OCI-LY1 (cell line): Measurements from ENCODE around the gene LYZL2.

Source experiments
- H2AFZ ChIP-seq: fragments of 200-600 bp; sonication (generic), shearing (Covaris generic); 2 replicates; pipeline ENCODE4 v1.6.0; 2014; ENCODE audit warnings: antibody characterized with exemption, mild to moderate bottlenecking, low read length
- H3F3A ChIP-seq: fragments of 200-600 bp; sonication (generic), shearing (Covaris generic); 2 replicates; pipeline ENCODE4 v1.6.0; 2014; ENCODE audit warnings: mild to moderate bottlenecking, antibody characterized with exemption, low read length, moderate library complexity; ENCODE audit not compliant: insufficient read depth
- H3K27ac ChIP-seq: fragments of 200-600 bp; sonication (generic); 2 replicates; pipeline ENCODE4 v1.5.1; 2014; ENCODE audit warnings: low read length, mixed run types, mild to moderate bottlenecking, low read depth; ENCODE audit not compliant: poor library complexity, severe bottlenecking
- H3K27me3 ChIP-seq: fragments of 200-600 bp; sonication (generic); 2 replicates; pipeline ENCODE4 v1.6.0; 2014; ENCODE audit warnings: antibody characterized with exemption, mild to moderate bottlenecking, low read length, moderate library complexity; ENCODE audit not compliant: insufficient read depth
- H3K36me3 ChIP-seq: fragments of 200-600 bp; sonication (generic); 2 replicates; pipeline ENCODE4 v1.6.1; 2014; ENCODE audit warnings: mild to moderate bottlenecking, antibody characterized with exemption, low read length, moderate library complexity, mixed read lengths; ENCODE audit not compliant: insufficient read depth
- H3K4me1 ChIP-seq: fragments of 200-600 bp; sonication (generic); 2 replicates; pipeline ENCODE4 v1.5.1; 2014; ENCODE audit warnings: mild to moderate bottlenecking, low read length, moderate library complexity; ENCODE audit not compliant: insufficient read depth, severe bottlenecking
- H3K4me2 ChIP-seq: fragments of 200-600 bp; sonication (generic), shearing (Covaris generic); 2 replicates; pipeline ENCODE4 v1.6.1; 2014; ENCODE audit warnings: low read length
- H3K4me3 ChIP-seq: fragments of 200-600 bp; sonication (generic); 2 replicates; pipeline ENCODE4 v1.5.1; 2014; ENCODE audit warnings: low read length, low read depth, mild to moderate bottlenecking, mixed read lengths; ENCODE audit not compliant: poor library complexity, severe bottlenecking
- H3K79me2 ChIP-seq: fragments of 200-600 bp; shearing (Covaris generic); 2 replicates; pipeline ENCODE4 v1.6.1; 2016; ENCODE audit warnings: mixed run types, low read length, mixed read lengths; ENCODE audit not compliant: insufficient read depth
- H3K9ac ChIP-seq: fragments of 200-600 bp; sonication (generic), shearing (Covaris generic); 2 replicates; pipeline ENCODE4 v1.6.1; 2014; ENCODE audit warnings: mild to moderate bottlenecking, low read length, mixed read lengths
- H3K9me2 ChIP-seq: fragments of 200-600 bp; sonication (generic), shearing (Covaris generic); 2 replicates; pipeline ENCODE4 v1.6.1; 2014; ENCODE audit warnings: low read depth, mild to moderate bottlenecking, low read length, mixed read lengths
- H3K9me3 ChIP-seq: fragments of 200-600 bp; shearing (Covaris generic); 2 replicates; pipeline ENCODE4 v1.6.1; 2014; ENCODE audit warnings: low read length, mixed read lengths
- H4K20me1 ChIP-seq: fragments of 200-600 bp; sonication (generic), shearing (Covaris generic); 2 replicates; pipeline ENCODE4 v1.6.0; 2016; ENCODE audit warnings: mild to moderate bottlenecking, low read length; ENCODE audit not compliant: insufficient read depth
- EZH2 ChIP-seq: fragments of 200-600 bp; sonication (generic), shearing (Covaris generic); IDR thresholded peaks from 2 replicates; pipeline ENCODE4 v1.8.0; 2017; ENCODE audit warnings: borderline replicate concordance, mixed run types, mild to moderate bottlenecking, antibody characterized with exemption, low read length, moderate library complexity, mixed read lengths
- TF ChIP-seq, protein P1 (sequence below): fragments of 200-600 bp; sonication (generic), shearing (Covaris generic); IDR thresholded peaks from 2 replicates; pipeline ENCODE4 v1.5.1; 2017; ENCODE audit warnings: mild to moderate bottlenecking, antibody characterized with exemption, low read length, moderate library complexity, mixed read lengths

The LYZL2 gene

DNA sequence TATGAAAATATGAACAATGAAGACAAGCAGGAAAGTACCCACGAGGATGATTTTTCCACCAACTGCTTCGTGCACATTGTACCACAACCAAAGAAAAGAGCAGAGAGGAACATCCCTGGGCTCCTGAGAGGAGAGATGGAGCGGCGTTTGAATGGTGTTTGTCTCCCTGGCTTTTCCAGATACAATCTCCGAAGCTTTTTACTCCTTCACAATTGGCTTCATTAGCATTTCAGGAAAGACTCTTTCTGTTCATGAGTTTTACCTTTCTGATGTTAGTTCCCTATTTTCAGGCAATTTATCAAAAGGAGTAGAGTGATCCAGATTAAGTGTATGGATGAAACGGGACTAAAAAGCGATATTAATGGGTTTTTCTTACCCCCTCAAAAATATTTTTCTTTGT is 49.3 kb downstream of the LYZL2 start:
- no peaks in the 10 kb centered on the region for H3F3A ChIP-seq
- H3K27me3 ChIP-seq, result no peaks in the 10 kb centered on the region
- H3K4me1 ChIP-seq, result peaks cover 14% of the 10 kb centered on the region

DNA sequence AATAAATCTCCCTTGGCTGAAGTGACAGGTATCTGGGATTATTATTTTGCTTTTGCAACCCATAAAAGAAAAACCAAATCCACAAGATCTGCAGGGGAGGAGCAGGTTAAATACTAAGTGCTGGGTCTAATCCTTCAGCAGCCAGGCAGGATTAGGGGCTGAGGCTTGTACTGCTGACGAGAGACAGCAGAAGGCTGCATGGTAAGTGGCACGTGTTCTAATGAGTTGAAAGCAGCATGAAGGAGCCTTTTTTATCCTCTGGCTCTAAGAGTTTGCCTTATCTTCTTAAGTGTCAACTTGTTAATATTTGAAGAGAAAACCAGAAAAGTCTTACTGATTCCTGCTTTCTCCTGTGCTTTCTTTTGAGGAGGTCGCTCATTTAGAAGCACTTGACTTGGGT is 50.0 kb downstream of the LYZL2 start:
- Histone ChIP-seq H3K9ac (no peak overlapping the region), H3K27me3 (no peaks in the 10 kb centered on the region), H3K4me3 (no peak overlapping the region), H3K9me3 (no peaks in the 10 kb centered on the region), H4K20me1 (no peaks in the 10 kb centered on the region), H3K9me2 (no peaks in the 10 kb centered on the region), H3K79me2 (no peaks in the 10 kb centered on the region), H3K4me2 (no peak overlapping the region), H3K27ac (no peak overlapping the region), H2AFZ (no peak overlapping the region), H3K4me1 (peaks cover 14% of the 10 kb centered on the region), H3F3A (no peaks in the 10 kb centered on the region), H3K36me3 (no peaks in the 10 kb centered on the region)
- TF ChIP-seq EZH2, result no peak
- TF ChIP-seq, protein P1, sequence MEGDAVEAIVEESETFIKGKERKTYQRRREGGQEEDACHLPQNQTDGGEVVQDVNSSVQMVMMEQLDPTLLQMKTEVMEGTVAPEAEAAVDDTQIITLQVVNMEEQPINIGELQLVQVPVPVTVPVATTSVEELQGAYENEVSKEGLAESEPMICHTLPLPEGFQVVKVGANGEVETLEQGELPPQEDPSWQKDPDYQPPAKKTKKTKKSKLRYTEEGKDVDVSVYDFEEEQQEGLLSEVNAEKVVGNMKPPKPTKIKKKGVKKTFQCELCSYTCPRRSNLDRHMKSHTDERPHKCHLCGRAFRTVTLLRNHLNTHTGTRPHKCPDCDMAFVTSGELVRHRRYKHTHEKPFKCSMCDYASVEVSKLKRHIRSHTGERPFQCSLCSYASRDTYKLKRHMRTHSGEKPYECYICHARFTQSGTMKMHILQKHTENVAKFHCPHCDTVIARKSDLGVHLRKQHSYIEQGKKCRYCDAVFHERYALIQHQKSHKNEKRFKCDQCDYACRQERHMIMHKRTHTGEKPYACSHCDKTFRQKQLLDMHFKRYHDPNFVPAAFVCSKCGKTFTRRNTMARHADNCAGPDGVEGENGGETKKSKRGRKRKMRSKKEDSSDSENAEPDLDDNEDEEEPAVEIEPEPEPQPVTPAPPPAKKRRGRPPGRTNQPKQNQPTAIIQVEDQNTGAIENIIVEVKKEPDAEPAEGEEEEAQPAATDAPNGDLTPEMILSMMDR, result no peak

More for the DNA sequence above, 49.3 kb downstream of the LYZL2 start:
- Histone ChIP-seq H3K9me2 (no peaks in the 10 kb centered on the region), H2AFZ (no peak overlapping the region), H3K79me2 (no peaks in the 10 kb centered on the region), H3K36me3 (no peaks in the 10 kb centered on the region), H3K9me3 (no peaks in the 10 kb centered on the region), H4K20me1 (no peaks in the 10 kb centered on the region), H3K9ac (no peak overlapping the region), H3K4me2 (no peak overlapping the region), H3K27ac (no peak overlapping the region), H3K4me3 (no peak overlapping the region)
- TF ChIP-seq, protein P1, result no peak
- TF ChIP-seq EZH2, result no peak

DNA sequence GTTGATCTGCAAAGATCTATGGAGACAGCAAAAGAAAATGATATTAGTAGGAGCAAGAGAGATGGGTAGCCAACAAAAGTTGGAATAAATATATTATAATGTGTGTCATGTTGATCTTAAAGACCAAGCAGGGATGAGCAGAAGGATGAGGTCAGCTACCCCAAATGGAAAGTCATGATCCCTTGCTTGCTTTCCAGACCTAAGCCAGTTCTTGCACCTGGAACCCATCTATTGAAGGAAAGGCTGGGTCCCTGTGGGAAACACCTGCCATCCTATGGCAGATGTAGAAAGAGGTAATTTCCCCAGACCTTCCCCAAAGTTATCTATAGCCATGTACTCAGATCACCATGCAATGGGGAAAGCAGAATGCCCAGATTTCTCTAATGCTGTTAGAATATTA is 52.5 kb downstream of the LYZL2 start:
- Histone ChIP-seq H4K20me1 (no peaks in the 10 kb centered on the region), H3K9ac (no peak overlapping the region), H3K4me2 (no peak overlapping the region), H2AFZ (no peak overlapping the region), H3K27ac (no peak overlapping the region), H3K4me1 (peaks cover 14% of the 10 kb centered on the region), H3K9me2 (no peaks in the 10 kb centered on the region), H3K9me3 (no peaks in the 10 kb centered on the region), H3K79me2 (no peaks in the 10 kb centered on the region), H3K4me3 (no peak overlapping the region), H3K27me3 (0 out of 2 replicates have a peak, but pooled peaks cover 3% of the 10 kb centered on the region), H3F3A (no peaks in the 10 kb centered on the region), H3K36me3 (no peaks in the 10 kb centered on the region)
- TF ChIP-seq, protein P1, result no peak
- no peak for TF ChIP-seq EZH2
